K562 (cell line): ENCODE results near the gene GMPR2. TPM values are rescaled to one million over a fixed set of nuclear protein-coding genes. Genes with fewer than 3 reads are reported as not detected.
A peak's percentile ranks its signal among the peaks of the same experiment; 100 is the strongest.

Source experiments
- CBX5 ChIP-seq: IDR thresholded peaks from 2 replicates; pipeline ENCODE4 v1.6.1; 2014; ENCODE audit warnings: low read depth, borderline replicate concordance
- CREB1 ChIP-seq, 2 experiments: sonication (generic) in 1 of 2; formaldehyde crosslinking in 1 of 2; IDR thresholded peaks; 2 replicates each; pipeline versions ENCODE4 v1.6.1 to v1.8.0; 2012 to 2022; ENCODE audit warnings: inconsistent platforms in 1 of 2, mild to moderate bottlenecking in 1 of 2, missing genetic modification reagents in 1 of 2, moderate library complexity in 1 of 2
- FOXK2 ChIP-seq, 2 experiments: fragments of 450-650 bp; IDR thresholded peaks in 1 of 2; conservative IDR thresholded peaks in 1 of 2; 2 replicates each; pipeline ENCODE4 v1.6.1; 2016; ENCODE audit warnings: low read depth in 2 of 2, mild to moderate bottlenecking in 1 of 2
- HDAC2 ChIP-seq: fragments of 450-650 bp; IDR thresholded peaks from 2 replicates; pipeline ENCODE4 v1.6.1; 2016; ENCODE audit warnings: mild to moderate bottlenecking
- JUND ChIP-seq, 2 experiments: IDR thresholded peaks; 2 replicates in 1 of 2; 3 replicates in 1 of 2; pipeline ENCODE4 v1.6.1; 2011; ENCODE audit warnings: borderline replicate concordance in 2 of 2, low read depth in 2 of 2, low read length in 2 of 2, improper control_type of control experiment in 1 of 2, missing biosample characterization in 1 of 2, missing genetic modification characterization in 1 of 2, missing genetic modification reagents in 1 of 2
- KAT7 ChIP-seq: sonication (generic); formaldehyde crosslinking; IDR thresholded peaks from 2 replicates; pipeline ENCODE4 v1.8.0; 2022; ENCODE audit warnings: missing genetic modification reagents, mild to moderate bottlenecking, borderline replicate concordance
- NFXL1 ChIP-seq: fragments of 450-650 bp; formaldehyde crosslinking; IDR thresholded peaks from 2 replicates; pipeline ENCODE4 v1.4.0; 2021; ENCODE audit warnings: mild to moderate bottlenecking
- PHF20 ChIP-seq: fragments of 450-650 bp; IDR thresholded peaks from 2 replicates; pipeline ENCODE4 v1.6.1; 2018; ENCODE audit not compliant: partially characterized antibody
- POLR2B ChIP-seq: fragments of 450-650 bp; IDR thresholded peaks from 2 replicates; pipeline ENCODE4 v1.6.1; 2018; ENCODE audit warnings: low read depth; ENCODE audit not compliant: partially characterized antibody
- RFX7 ChIP-seq: fragments of 250-450 bp; sonication (Bioruptor Pico); IDR thresholded peaks from 2 replicates; pipeline ENCODE4 v1.5.1; 2021; ENCODE audit warnings: mild to moderate bottlenecking
- TAF1 ChIP-seq: IDR thresholded peaks from 2 replicates; pipeline ENCODE4 v1.6.1; 2011; ENCODE audit warnings: mild to moderate bottlenecking, low read length, moderate library complexity; ENCODE audit not compliant: insufficient read depth, control insufficient read depth, severe bottlenecking; ENCODE audit errors: extremely low read depth
- TCF3 ChIP-seq: sonication (generic); formaldehyde crosslinking; IDR thresholded peaks from 2 replicates; pipeline ENCODE4 v1.4.0; 2020; ENCODE audit warnings: mild to moderate bottlenecking, missing genetic modification reagents
- YBX1 ChIP-seq: fragments of 450-650 bp; IDR thresholded peaks from 2 replicates; pipeline ENCODE4 v1.7.1; 2016; ENCODE audit warnings: mild to moderate bottlenecking
- ZFP36 ChIP-seq: fragments of 150-350 bp; IDR thresholded peaks from 2 replicates; pipeline ENCODE4 v1.6.1; 2018; ENCODE audit warnings: low read length, low read depth; ENCODE audit not compliant: partially characterized antibody
- ZNF124 ChIP-seq: sonication (generic); formaldehyde crosslinking; IDR thresholded peaks from 2 replicates; pipeline ENCODE4 v1.8.1; 2022; ENCODE audit warnings: missing genetic modification reagents
- ZNF347 ChIP-seq: fragments of 450-650 bp; formaldehyde crosslinking; IDR thresholded peaks from 2 replicates; pipeline ENCODE4 v1.4.0; 2020; ENCODE audit warnings: low read depth, mild to moderate bottlenecking, moderate library complexity
- ZNF589 ChIP-seq: fragments of 200-800 bp; sonication (Bioruptor generic); IDR thresholded peaks from 2 replicates; pipeline ENCODE4 v1.6.1; 2016; ENCODE audit warnings: low read depth, missing genetic modification characterization, missing compliant biosample characterization
- polyA plus RNA-seq, 8 experiments: library from polyadenylated mRNA; depleted of rRNA in 4 of 8; stranded (reverse) in 5 of 8; unstranded in 3 of 8; fragments of >200 nt; fragmentation: Nextera tagmentation in 2 of 8; fragmentation: Illumina TruSeq in 1 of 8; extraction: Ambion mirVana in 2 of 8; extraction: Trizol in 1 of 8; gene quantifications; 2 replicates each; pipeline versions ENCODE4 v1.2.1 to v1.2.3, GENCODE V29; 2011 to 2014; ENCODE audit warnings: inconsistent platforms in 1 of 8, missing spikeins in 1 of 8
- total RNA-seq, 7 experiments: library from RNA; depleted of rRNA in 6 of 7; stranded (reverse); fragments of >200 nt in 6 of 7; fragmentation: Illumina TruSeq in 2 of 7; extraction: Trizol in 2 of 7; gene quantifications; 2 replicates each; pipeline versions ENCODE4 v1.2.1 to v1.2.3, GENCODE V29; 2011 to 2021; ENCODE audit warnings: low replicate concordance in 1 of 7
- TF ChIP-seq, protein P1 (sequence below): fragments of 450-650 bp; IDR thresholded peaks from 2 replicates; pipeline ENCODE4 v1.6.1; 2016; ENCODE audit warnings: borderline replicate concordance
- TF ChIP-seq, protein P2 (sequence below): sonication (generic); formaldehyde crosslinking; IDR thresholded peaks from 2 replicates; pipeline ENCODE4 v1.8.0; 2022; ENCODE audit warnings: mild to moderate bottlenecking, missing genetic modification reagents

Gene GMPR2
- total and polyA plus RNA-seq, 9 of the 15 experiments (the other 6 are each of a cell fraction or from before 2014, with no cell fraction given) = 26.4 to 67.4 (median 36.3) TPM

DNA sequence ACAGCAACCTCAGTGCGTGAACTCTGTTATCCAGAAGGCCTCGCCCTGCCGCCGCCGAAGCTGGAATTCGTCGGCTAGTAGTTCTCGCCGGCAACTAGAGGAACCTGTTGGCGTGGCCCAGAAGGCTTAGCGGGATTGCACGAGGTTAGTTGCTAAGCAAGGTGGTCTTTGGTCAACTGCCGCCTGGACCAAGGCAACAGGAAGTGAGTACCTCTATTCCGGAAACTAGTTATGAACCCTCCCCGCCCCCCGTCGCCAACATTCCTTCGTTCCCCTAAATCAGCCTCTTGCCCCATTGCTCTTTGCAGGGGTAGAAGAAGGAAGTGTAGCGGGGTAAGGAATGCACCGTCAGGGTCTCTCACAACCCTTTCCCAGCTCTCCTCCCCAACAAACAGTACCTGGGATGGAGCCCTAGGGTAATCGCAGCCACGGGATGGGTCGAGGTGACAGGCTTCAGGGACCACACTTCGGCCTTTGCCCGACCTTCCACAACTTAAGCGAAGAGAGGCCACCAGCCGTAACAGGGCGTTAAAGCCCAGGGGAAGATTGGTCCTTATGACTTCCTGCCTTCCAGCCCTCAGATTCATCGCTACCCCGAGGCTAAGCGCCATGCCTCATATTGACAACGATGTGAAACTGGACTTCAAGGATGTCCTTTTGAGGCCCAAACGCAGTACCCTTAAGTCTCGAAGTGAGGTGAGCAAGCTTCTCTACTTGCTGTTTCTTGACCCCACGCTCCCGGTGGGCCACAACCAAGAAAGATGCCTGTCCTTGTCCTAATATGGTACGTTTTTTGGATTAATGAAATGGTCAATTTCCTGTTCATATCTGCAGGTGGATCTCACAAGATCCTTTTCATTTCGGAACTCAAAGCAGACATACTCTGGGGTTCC, at the start of gene GMPR2 (continued):
- no peak for TF ChIP-seq JUND (IDR thresholded peaks at IDR 0.05; ENCODE audit: borderline replicate concordance, low read depth, low read length)
- TF ChIP-seq JUND (tag; IDR thresholded peaks at IDR 0.05; ENCODE audit: borderline replicate concordance, low read depth, low read length) = 0 out of 3 replicates have a peak, but pooled peaks have one; percentile 20
- no peak for TF ChIP-seq YBX1
- TF ChIP-seq CREB1 (IDR thresholded peaks at IDR 0.05) = no peak
- no peak for TF ChIP-seq CREB1 (CRISPR knock-in tag; IDR thresholded peaks at IDR 0.05)
- TF ChIP-seq ZNF589 (CRISPR knock-in tag) = 0 out of 2 replicates have a peak, but pooled peaks have one; percentile 67
- TF ChIP-seq CBX5 = no peak
- TF ChIP-seq, protein P1, sequence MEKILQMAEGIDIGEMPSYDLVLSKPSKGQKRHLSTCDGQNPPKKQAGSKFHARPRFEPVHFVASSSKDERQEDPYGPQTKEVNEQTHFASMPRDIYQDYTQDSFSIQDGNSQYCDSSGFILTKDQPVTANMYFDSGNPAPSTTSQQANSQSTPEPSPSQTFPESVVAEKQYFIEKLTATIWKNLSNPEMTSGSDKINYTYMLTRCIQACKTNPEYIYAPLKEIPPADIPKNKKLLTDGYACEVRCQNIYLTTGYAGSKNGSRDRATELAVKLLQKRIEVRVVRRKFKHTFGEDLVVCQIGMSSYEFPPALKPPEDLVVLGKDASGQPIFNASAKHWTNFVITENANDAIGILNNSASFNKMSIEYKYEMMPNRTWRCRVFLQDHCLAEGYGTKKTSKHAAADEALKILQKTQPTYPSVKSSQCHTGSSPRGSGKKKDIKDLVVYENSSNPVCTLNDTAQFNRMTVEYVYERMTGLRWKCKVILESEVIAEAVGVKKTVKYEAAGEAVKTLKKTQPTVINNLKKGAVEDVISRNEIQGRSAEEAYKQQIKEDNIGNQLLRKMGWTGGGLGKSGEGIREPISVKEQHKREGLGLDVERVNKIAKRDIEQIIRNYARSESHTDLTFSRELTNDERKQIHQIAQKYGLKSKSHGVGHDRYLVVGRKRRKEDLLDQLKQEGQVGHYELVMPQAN = peak; percentile 37; the same call in 1 of the 2 replicates
- TF ChIP-seq NFXL1 (CRISPR knock-in tag) = no peak
- TF ChIP-seq ZFP36 = no peak
- TF ChIP-seq HDAC2 = no peak
- no peak for TF ChIP-seq ZNF347 (CRISPR knock-in tag)
- TF ChIP-seq, protein P2, sequence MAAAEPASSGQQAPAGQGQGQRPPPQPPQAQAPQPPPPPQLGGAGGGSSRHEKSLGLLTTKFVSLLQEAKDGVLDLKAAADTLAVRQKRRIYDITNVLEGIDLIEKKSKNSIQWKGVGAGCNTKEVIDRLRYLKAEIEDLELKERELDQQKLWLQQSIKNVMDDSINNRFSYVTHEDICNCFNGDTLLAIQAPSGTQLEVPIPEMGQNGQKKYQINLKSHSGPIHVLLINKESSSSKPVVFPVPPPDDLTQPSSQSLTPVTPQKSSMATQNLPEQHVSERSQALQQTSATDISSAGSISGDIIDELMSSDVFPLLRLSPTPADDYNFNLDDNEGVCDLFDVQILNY (CRISPR knock-in tag) = no peak
- no peak for TF ChIP-seq RFX7 (CRISPR knock-in tag)
- peak; percentile 24 for TF ChIP-seq POLR2B
- TF ChIP-seq TAF1 = peak; percentile 42
- TF ChIP-seq ZNF124 (CRISPR knock-in tag) = no peak
- TF ChIP-seq KAT7 (CRISPR knock-in tag) = peak; percentile 62; the same call in 1 of the 2 replicates
- no peak for TF ChIP-seq TCF3 (CRISPR knock-in tag)
- TF ChIP-seq FOXK2 (conservative IDR thresholded peaks at IDR 0.05 in 1 of 2, IDR thresholded peaks at IDR 0.05 in 1 of 2; ENCODE audit: low read depth in 2 of 2) = peak in 1 of 2 experiments; percentile 51; a peak in 1 of 4 replicates
- peak; percentile 49 for TF ChIP-seq PHF20
